Islet precursor cell (in vitro differentiated cells): ENCODE measurements around the gene EHD3.
A peak's percentile ranks its signal among the peaks of the same experiment; 100 is the strongest.

Source experiments
- DNase-seq: peaks from one replicate; pipeline ENCODE4 v3.0.0-alpha.2; 2018

EHD3 gene

GRCh38 chr2:31213601-31214443 is 20.1 kb upstream of the EHD3 start:
- DNase-seq, result no peak

GRCh38 chr2:31214444-31214915 is 19.5 kb upstream of the EHD3 start:
- DNase-seq, result no peak

GRCh38 chr2:31216734-31217133 is 17.2 kb upstream of the EHD3 start:
- peak; percentile 22 for DNase-seq

DNA sequence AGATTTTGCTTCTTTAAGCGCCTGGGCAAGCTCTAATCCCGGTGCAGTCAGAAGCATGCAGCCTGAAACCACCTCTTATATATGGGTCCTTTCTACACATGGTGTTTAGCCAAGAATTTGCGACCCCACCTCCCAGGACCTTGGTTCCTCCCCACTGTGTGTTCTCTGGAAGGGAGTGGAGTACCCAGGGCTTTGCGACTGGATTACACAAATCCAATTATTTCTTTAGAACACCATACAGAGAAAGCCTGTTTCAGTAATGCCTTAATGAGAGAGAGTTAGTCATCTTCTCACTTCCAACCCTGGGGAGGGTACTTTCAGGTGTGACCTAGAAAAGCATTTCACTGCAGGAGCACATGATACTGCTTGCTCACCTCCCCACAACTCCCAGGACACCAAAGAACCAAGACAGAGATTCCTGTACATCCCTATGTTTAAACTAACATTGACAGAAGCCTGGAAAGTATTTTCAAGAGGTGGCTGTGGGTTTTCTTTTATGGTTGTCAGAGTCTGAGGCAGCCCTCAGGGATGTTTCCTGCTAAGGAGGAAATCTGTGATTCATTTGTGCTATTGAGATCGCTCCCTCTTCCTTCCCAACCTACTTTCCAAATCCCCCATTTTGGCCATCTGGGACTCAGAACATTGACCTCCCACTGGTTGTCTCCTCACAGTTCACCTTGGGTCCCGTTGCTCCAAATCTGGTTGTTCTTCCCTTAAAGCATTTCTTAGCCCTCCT is 16.3 kb upstream of the EHD3 start, which contains the start of gene CAPN14:
TSS of gene CAPN14 (minus strand) at position 51 of the 736 bp plus-strand sequence. CDS start 12,068 bp downstream, outside the sequence.
- peak; percentile 17 for DNase-seq

- no peak for DNase-seq
These were observed 14.6 kb upstream of the EHD3 start for GRCh38 chr2:31219131-31219969.

- no peak for DNase-seq
These were observed 12.4 kb upstream of the EHD3 start for GRCh38 chr2:31221544-31221943.

GRCh38 chr2:31222071-31222470 is 11.9 kb upstream of the EHD3 start:
- DNase-seq, result no peak

DNA sequence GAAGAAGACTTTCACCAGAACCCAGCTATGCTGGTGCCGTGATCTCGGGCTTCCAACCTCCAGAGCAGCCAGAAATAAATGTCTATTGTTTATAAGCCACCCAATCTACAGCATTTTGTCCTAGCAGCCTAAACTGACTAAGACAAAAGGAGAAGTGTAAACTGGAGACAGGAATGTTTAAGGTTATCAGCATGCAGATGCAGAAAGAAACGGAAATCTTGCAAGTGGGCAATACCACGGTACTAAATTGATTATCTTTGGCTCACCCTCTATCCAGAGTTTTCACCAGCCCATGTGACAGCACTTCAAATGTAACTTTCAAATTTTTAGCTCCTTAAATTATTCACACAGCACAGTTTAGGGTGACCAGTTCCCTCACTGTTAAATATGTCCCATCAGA is 10.9 kb upstream of the EHD3 start:
- DNase-seq, result no peak

GRCh38 chr2:31223749-31224148 is 10.2 kb upstream of the EHD3 start:
- DNase-seq, result no peak

DNA sequence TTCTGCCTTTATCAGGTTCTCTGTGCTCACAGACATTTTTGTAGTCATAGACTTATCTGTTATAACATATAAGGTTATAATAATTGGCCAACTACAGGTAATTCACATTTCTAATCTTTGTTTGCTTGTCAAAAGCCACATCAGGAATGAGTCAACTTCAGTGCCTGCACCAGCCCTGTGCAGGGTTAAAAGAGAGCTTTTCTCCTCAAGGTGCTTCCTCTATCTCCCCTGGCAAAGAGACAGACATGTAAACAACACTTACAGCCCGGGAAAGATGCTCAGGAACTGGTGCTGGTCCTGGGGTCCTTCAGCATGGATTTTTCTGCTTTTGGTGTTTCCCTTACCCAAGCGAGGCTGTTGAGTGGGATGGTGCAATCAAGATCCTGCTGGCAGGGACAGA is 7.7 kb upstream of the EHD3 start:
- no peak for DNase-seq

- DNase-seq, result no peak
These were observed 6.8 kb upstream of the EHD3 start for GRCh38 chr2:31227110-31227509.

DNA sequence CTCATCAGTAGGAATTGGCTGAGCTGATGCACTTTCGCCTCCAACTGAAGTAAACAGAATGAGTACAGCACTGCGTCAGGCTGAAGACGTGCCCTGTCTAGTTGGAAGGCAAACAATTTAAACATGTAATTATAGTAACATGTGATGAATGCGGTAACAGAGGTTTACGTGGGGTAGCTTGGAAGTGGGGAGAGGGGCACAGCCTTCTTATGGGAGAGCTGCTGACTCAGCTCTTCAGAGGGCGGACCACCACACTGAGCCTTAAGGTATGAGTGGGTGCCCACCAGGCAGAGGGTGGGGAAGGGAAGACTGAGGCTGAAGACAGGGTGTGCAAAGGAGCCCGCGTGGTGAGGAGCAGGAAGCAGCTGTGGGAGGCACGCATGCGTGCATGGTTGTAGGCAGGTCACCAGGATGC is 6.2 kb upstream of the EHD3 start:
- DNase-seq, result no peak

DNA sequence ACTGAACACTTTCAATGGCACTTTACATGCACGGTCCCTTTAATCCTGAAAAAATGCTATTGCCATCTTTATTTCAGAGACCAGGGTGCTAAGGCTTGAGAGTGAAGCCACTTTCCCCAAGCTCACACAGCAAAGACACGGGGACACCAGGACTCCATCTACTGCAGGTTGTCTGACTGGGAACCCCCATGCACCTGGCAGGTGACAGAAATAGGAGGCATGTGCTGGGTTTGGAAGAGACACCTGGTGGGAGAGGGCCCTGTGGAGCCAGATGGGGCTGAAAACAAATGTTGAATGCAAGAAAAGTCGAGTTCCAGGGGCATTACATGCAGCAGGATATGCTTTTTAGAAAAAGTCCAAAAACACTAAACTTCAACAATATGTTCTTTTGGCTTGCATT is 5.2 kb upstream of the EHD3 start:
- no peak for DNase-seq

DNA sequence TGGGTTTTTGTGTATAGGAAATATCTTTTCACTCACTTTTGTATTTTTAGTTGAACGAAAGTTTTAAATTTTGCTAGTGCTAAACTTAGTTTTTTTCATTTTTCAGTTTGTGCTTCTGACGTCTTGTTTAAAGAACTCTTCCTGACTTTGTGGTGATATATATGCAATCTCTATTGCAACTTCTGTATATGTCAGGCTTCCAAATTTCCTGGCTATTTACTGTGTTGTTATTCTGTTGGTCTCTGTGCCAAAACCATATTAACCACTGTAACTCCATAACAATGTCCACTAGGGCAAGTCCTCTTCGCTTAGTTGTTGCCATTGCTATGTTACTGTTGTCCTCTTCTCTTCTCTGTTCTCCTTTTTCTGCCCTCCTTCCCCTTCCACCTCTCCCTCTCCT is 3.2 kb upstream of the EHD3 start:
- DNase-seq, result no peak

GRCh38 chr2:31231571-31232302 is 2.2 kb upstream of the EHD3 start:
- peak; percentile 69 for DNase-seq

- no peak for DNase-seq
These were observed 1.4 kb upstream of the EHD3 start for GRCh38 chr2:31232586-31232985.

- DNase-seq, result no peak
These were observed 721 bp upstream of the EHD3 start for GRCh38 chr2:31233231-31233630.

- no peak for DNase-seq
These were observed 941 bp downstream of the EHD3 start for GRCh38 chr2:31234683-31235503.

DNA sequence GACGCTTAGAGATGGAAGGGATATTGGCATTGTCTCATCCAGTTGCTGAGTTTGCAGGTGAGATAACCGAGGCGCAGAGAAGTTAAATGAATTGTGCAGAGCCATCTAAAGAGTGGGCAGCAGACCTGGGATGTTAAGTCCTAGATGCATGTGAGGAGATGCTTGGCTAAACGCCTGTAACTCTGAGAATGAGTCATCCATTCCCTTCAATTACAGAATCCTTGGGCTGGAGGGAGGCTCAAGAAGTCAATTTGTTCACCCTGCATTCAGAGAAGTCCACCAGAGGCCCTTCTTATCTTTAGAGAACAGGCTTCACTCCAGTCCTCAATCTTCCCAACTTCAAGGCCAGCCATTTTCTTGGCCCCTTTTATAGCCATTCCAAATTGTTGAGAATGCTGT is 1.6 kb downstream of the EHD3 start:
- DNase-seq, result peak; percentile 69

DNA sequence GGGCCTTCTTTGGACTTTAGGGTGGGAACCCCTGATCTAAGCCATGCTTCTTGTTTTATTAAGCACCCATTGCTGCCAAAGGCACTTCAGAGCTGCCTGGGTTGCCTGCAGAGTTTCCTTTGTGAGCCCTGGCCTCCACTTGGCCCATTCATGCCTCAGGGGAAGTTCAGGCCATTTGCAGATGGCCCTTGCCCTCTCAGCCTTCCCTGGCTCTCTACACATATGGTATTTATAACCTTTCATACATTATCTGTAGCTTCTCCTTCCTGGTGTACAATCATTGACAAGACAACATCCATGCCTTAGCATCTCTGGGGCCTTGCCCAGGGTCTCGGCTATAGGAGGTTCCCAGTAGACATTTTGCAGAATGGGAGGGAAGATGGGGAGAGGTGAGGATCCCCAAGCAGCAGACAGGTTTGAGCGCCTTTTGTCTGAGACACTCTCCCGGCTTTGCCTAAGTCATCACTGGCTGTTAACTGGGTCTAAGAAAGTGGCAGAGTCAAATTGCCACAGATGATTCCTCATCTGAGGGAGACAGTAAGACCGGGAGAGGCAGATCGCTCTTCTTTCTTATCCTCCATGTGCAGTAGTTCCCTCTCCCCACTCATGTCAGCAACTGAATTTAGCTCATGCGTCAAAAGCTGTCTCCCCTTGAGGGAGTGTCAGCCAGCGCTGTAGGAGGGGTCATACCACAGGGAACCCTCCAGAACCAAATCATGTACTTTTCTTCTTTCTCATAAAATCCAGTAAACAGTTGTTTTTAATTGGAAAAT is 2.7 kb downstream of the EHD3 start:
- DNase-seq, result no peak
